ENCODE measurements around the gene KIF1C.

KIF1C gene

DNA sequence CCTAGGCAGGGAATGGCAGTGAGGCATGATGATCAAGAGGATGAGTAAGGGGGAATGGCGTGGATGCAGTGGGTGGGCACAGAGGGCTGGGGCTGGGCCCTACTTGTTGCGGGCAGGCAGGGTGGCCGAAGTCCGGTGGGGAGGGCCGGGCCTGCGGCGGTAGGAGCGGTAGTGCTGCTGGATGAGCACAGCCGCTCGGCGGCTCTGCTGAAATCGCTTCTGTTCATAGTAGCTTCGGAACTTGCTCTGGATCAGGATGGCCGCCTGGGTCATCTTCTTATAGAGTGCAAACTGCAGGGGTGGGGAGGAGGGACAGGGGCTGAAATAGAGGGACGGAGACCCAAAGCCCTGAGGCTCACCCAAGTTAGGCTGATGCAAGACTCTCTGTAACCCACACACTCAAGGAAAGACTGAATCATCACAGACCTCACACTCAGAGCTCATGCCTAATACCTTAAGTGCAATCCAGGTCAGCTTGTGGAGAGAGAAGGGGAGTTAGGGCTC is 28.7 kb upstream of the KIF1C start:
- peak; percentile 76 for DNase-seq

DNA sequence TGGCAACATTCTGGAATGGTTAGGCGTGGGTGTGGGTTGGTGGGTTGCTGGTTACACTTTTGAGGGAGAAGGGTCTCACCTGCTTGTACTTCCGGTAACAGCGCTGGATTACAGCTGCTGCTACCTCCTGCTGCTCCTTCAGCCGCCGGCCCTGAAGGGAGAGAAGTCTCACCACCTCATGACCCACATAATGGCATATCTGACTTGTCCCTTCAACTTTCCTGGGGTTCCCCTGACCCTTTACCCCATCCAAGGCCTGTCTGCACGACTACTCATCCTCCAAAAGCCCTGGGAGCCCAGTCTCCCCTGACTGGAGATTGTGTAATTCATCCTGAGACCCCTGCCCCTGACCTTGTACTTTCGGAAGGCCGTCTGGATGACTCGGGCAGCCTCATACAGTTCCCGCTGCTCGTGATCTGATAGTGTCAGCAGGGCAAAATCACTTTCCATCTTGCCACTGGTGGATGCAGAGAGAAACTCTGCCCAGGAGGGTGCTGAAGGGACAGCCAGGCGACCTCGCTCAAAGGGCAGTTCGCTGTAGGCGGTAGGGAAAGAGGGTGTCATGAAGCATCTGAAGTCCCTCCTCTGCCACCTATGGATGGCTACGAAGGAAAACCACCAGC is 28.1 kb upstream of the KIF1C start:
- DNase-seq, result no peak

DNA sequence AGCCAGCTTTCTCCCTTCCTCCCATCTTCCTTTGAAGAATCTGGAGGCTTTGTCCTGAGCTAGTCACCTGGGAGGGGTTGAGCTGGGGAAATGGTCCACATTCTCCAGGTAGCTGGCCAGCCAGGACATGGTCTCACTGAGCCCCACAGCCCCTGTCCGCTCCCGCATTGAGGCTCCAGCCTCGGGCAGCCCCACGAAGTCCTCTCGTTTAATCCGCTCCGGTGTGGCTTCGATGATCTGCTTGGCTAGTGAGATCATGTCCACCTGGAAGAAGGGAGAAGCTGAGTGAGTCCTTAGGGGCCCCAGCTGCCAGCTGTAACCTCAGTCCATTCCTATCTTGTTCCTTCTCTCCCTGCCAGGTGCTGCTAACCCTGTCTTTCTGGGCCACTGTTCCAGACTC is 27.5 kb upstream of the KIF1C start:
- no peak for DNase-seq

DNA sequence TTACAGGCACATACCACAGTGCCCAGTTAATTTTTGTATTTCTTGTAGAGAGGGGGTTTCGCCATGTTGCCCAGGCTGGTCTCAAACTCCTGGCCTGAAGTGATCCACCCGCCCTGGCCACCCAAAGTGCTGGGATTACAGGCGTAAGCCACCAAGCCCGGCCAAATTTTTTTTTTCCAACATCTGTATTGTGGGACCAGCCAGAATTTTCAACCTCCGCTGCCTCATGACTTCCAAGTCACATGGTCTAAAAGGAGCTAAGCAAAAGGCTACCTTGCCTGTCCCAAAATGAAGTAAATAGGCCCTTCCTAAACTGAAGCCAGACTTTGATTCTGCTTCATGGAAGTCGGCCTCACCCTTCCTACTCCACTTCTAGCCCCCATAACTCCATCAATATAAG is 25.9 kb upstream of the KIF1C start:
- no peak for DNase-seq

DNA sequence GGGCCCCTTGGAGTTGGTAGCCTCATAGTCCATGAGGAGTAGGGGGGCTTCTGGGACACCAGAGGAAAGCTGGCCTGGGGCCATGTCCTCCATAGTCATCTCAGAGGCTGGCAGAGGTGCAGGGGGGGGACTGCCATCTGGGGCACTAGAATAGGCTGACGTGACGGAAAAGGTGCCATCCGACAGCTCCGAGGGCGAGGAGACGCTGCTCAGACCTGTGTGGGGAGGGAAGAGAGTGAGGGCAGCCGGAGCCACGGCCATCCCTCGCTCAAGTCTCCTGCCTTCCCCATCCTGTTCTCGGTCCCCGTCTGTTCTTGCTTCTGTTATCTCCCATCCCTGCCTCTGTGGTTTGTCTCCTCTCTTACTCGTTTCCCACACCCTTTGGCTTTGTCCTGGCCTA is 25.4 kb upstream of the KIF1C start:
- no peak for DNase-seq

DNA sequence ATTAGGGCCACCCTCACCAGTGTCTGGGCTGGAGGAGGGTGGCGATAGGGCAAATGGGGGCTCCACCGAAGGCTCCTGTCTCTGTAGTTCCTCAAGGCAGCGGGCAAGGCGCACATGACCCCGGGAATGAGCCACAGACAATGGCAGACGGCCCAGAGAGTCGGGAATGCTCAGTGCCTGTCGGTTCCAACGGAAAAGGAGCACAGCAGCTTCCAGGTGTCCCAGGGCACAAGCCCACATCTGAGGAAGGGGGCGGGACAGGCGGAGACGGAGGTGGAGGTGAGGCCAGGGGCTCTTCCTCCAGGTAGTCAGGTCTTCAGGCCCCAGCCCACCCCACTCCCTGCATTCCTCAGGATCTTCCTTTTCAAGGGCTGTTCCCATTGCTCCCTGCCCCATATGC is 25.0 kb upstream of the KIF1C start:
- no peak for DNase-seq

DNA sequence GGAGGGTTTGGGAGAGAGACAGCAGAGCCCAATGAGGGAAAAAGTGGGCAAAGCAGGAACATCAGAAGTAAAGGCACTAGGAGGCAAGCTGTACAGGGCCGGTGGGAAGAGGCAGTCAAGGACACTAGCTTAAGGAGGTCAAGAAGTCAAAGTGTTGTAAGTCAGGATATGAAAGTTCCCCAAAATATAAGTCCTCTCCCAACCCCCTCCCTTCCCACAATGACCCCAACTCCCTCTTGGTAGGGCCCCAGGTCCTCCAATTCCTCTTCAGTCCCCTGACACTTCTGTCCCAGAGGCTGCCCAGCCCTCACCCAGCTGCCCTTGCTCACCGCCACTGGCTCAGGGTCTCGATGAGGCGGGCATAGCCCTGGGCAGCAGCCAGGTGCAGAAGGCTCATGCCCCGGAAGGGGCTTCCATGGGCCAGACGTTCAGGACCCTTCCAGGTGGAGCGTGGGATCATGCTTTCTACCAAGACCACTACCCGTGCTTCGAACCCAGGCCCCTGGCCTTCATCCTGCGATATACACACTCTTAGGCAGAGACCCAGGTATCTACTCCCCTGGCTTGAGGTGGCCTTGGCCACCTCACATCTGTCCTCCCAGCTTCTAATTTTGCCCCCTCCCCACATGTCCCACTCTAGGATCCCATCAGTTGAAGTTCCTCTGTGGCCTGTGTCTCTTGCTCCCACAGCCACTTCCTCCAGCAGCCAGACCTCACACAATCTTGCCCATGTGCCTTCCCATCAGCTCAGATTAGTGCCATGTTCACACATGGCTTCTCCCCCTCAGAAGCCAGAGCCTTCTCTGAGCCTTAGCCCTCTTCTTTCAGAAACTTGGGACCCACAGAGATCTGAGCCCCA is 24.3 kb upstream of the KIF1C start:
- no peak for DNase-seq

DNA sequence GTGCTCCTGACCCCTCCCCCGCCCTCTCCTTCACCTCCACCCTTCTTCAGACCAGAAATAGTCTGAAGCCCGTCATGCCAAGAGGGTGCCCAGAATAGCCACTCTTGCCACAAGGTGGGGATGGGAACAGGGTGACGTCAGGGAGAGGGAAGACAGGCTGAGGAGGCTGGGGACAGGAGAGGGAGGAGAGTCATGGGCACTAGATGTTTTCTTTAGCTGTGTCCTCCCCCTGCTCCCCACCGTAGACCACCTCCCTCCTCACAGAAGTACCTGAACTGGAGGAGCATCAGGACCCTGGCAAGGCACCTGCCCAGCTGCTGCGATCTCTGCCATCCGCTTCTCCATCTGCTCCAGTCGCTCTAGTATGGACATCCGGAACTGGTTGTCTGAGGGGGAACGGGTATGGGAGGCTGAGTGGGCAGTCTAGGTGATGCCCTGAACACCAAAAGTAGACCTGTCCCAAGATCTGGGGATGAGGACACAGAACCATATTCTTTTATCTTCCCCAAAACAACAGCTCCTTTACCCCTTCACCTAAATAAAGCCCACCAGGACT is 23.6 kb upstream of the KIF1C start:
- no peak for DNase-seq

DNA sequence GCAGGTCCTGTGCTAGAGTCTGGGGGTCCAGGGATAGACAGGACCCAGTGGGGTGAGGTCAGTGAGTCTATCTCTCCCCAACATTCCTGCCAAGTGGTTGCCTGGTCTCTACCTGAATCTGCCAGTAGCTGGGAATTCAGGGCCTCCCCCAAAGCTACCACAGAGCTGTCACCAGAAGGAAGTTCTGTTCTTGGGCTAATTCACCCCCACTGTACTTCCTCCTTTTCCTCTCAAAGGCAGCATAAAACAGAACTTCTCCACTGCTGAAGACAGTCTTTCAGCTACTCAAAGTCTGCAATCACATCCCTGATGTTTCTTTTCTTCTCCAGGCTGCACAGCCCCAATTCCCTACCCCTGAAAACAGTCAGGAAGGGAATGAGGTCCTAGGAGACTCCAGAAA is 19.0 kb upstream of the KIF1C start:
- no peak for DNase-seq

DNA sequence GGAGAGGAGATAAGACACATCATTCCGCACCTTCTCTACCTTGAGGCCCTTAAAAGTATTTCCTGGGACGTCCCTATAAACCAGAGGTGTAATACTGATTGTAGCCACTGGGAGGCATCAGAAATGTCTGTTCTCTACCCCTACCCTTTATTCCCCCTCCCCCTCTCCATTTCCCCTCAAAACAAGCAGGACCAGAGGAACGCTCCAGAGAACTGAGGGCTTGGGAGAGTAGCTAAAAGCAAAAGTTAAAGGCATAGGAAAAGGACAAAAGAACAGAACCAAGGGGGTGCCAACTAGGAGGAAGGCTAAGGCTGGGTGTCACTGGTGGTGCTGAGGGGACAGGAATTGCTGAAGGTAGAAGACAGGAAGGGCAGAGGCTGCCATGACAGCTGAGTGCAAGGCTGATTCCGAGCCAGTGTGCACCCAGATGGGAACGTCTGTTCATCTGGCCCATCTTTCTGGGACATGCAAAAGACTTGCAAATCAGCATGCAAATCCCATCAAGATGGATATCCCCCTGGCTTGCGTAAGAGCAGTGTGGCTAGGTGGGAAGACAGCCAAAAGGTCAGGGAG is 17.0 kb upstream of the KIF1C start:
- peak; percentile 39 for DNase-seq

DNA sequence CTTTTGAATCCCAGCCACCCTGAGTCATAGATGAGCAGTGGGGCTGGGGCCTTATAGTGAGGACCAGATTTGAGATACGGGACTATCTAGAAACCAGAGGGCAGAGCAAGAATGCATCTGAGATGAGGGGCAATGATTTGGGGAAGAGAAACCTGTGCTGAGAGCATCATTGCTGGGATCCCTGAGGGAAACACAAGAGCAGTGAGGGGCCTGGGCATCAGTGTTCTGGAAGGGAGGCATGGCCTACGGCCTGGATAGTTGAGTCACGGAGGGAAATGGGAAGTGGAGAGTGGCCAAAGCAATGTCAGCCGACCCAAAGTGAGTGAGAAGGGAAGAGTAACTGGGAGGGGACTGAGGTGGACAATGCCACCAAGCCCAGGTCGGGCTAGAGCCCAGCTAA is 15.4 kb upstream of the KIF1C start:
- no peak for DNase-seq

DNA sequence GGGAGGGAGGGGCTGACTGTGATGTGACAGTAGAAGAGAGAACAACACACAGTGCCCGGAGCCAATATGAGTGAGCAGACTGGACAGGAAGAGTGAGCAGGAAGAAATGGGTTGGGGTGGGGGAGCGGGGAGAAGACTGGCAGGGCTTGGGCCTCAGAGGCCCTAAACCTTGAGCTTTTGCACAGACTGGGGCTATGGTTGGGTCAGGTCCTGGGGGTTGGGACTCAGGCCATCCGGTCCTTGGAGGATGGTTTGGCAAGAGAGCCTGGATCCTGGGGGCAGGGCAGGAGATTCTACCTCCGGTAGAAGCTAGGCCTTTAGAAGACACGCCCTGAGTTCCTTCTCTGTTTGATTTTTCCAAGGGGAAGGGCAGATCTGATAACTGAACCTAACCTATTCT is 11.3 kb upstream of the KIF1C start:
- DNase-seq, result no peak

DNA sequence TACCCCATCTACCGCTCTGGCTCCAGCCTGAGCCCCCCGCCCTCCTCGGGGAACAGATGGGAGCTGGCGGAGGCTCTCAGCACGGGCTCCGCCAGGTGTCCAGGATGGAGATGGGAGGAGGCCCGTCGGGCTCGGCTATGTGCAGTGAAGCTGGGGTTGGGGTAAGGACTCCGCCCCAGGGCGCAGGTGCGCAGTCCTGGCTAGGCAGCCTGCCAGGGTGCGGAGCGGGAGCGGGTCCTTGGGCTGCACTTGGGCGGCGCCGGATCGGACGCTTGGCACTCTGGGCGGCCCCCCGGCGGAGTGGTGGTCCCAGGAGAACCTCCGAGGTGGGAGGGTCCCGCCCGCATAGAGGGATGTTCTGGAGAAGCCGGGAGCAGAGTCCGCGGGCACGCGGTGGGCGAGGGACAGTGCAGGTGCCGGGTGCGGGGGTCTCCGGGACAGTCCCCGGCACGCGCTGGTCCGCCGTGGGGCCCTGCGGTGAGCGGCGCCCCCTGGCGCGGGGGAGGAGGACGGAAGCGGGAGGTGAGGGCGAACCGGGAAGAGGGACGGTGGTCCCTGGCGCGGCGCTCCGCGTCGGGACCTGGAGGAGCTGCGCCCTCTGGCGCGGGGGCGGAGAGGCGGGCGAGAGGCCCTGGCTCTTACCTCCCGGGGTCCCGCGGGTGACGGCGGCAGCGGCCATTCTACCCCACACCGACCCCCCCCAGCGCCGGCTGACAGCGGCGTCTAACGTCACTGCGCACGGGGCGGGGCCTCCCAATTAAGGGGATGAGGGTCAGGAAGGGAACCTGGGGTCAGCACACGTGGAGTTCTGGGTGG is 10.6 kb upstream of the KIF1C start, which contains the start of gene CAMTA2:
Gene CAMTA2, minus strand, starts transcription at position 725 of the 816 bp plus-strand sequence. CDS start 1,453 bp downstream, outside the sequence.
- peak; percentile 51 for DNase-seq

DNA sequence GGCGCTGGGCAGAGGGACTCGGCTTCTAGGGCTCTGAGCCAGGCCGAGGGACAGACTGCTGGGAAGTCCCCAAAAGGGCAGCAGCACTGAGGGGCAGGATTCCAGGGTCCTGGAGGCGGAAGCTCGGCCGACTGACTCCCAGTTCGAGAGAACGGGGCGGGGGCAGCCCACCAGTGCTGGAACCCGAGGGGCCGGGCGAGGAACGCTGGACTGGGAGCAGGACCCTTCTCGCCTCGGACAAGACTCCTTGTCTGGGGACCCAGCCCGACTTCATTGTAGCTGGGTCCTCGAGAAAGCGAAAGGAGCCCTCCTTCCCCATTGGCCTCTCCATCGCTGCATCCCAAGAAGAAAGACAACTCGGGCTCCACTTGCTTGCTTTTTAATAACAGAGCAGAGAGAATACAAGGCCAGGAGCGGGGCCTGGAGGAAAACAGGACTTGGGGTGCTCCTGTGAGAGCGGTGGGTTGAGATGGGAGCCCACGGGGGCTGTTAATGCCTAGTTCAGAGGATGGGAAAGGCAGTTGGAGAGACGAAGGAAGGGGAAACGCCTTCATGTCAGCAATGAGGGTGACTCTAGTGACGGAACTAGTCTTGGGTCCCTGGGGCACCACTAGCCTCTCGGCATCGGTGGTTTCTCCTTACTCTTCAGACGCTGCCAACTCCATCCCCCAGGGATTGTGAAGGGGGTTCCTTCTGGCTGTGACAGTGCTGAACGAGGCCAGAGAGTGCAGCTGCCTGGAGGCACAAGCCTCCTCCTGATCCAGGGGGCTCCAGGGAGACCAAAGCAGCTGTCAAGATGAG is 9.8 kb upstream of the KIF1C start:
- no peak for DNase-seq

DNA sequence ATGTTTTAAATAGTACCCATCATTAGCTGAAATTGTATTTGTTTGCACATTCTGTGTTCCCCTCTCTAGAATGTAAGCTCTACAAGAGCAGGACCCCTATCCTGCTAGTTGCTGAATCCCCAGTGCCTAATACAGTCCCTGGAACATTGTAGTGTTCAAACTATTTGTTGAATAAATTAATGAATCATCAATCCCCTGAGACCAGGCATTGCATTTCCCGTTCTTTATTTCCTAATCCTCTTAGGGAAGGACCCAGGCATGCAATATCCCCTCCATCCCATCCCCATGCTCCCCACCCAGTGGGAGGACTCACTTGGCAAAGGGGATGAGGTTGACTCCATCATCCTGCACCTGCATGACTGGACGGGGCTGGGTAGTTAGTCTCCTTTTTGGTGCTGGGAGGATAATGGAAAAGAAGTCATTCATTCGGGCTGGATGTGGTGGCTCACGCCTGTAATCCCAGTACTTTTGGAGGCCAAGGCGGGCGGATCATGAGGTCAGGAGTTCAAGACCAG is 3.6 kb upstream of the KIF1C start:
- no peak for DNase-seq

DNA sequence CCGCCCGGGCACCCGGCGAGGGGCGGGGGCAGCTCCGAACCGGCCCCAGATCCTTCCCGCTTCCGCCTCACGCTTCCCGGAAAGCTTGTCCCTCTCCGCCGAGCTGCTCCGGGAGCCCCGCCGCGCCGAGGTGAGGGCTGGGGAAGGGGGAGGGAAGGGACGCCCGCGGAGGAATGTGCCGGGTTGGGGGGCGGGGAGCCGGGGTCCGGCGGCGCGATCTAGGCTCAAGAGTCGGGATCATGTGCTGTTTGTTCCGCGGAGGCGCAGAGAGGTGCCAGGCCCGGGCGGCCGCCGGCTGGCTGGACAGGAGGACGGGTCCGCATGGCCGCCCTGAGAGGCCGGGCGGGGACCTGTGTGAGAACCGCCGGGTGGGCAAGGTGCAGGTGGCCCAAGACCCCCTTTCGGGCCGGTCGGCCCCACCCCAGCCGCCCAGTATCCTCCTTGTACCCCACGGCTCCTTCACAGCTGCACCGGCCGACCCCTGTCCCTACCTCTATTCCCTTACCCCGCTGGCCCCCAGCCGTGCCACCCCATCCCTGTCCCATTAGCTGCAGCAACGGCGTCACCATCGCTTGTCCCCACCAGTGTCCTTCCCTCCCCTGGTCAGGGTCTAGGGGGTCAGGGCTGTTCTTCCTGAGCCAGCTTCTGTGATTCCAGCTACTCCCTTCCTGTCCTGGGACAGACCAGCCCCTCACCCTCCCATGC is 429 bp downstream of the KIF1C start:
- no peak for DNase-seq

DNA sequence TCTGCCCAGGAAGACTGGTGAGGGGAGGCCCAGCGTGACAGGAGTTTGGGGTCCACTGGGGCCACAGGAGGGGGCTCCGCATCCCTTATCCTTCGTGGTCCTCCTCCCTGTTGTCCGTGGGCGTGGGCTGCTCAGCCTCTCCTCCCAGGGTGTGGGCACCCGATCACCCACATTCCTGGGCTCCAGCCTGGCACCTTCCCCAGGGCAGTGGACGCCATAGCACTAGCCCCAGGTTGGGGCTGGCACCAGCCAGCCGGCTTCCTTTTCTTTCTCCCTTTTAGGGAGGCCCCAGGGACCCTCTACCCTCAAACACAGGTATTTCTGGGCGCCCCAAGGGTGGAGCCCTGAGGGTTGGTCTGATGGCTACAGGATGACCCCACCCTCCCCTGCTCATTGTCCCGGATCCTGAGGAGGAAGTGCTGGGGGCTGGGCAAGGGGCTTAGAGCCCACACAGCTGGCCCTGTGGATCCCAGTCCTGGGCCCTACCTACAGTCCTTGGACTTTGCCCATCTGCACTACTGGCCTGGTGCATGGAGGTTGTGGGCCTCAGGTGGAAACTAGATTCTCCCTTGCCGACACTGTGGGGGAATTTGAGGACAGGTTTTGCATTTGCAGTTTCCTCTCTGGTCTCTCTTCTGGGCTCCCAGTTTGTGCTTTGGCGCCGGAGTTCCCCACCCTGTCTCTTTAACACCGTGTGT is 1.1 kb downstream of the KIF1C start:
- no peak for DNase-seq

DNA sequence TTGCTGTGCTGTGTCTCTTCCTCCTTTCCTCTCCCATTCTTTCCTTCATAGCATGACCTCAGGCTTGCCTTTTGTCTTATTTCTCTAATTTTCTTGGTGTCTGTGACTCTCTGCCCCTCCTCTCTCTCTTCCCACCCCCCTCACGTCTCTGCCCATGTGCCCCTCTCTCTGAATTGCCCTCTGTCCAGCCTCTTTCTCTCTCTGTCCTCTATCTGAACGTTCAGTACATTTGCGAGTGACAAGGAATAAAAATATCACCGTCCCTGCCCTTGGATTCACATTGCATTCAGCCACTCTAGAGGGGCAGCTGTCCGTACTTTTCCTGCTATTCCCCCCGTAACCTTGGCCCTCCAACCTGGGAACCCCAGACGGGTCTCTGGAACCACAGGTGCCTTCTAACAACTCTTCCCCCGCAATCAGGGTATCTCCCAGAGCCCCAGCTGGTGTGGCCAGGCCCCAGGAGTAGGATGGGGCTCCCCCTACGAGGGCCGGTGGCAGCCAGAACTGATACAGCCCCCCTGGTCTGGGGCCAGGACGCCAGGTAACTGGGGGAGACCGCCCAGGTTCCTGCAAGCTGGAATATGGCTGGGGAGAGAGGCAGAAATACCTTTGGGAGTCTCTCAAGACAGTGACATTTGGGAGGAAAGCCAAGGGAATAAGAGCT is 1.8 kb downstream of the KIF1C start:
- no peak for DNase-seq

DNA sequence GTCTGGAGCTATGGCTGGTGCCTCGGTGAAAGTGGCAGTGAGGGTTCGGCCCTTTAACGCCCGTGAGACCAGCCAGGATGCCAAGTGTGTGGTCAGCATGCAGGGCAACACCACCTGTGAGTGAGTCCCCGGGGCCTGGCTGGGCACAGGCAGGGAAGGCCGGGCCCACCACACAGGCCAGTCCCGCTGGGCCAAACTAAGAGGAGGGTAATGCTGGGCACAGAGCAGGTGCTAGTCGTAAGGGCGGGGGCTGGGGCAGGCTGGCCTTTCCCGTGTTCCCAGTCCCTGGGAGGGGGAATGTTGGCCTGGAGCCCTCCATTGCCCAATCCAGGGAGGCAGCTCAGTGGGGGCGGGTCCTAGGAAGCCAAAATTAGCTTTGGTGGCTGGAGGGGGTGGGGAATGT is 2.5 kb downstream of the KIF1C start:
- DNase-seq, result no peak

Data from kidney glomerular epithelial cell (primary cell).